Measurements from ENCODE around the gene RPN1. TPM values are rescaled to one million over a fixed set of nuclear protein-coding genes. Genes with fewer than 3 reads are reported as not detected.
A peak's percentile ranks its signal among the peaks of the same experiment; 100 is the strongest.

The RPN1 gene
- total and polyA plus RNA-seq, 4 donors = 132 to 407 (median 249) TPM

DNA sequence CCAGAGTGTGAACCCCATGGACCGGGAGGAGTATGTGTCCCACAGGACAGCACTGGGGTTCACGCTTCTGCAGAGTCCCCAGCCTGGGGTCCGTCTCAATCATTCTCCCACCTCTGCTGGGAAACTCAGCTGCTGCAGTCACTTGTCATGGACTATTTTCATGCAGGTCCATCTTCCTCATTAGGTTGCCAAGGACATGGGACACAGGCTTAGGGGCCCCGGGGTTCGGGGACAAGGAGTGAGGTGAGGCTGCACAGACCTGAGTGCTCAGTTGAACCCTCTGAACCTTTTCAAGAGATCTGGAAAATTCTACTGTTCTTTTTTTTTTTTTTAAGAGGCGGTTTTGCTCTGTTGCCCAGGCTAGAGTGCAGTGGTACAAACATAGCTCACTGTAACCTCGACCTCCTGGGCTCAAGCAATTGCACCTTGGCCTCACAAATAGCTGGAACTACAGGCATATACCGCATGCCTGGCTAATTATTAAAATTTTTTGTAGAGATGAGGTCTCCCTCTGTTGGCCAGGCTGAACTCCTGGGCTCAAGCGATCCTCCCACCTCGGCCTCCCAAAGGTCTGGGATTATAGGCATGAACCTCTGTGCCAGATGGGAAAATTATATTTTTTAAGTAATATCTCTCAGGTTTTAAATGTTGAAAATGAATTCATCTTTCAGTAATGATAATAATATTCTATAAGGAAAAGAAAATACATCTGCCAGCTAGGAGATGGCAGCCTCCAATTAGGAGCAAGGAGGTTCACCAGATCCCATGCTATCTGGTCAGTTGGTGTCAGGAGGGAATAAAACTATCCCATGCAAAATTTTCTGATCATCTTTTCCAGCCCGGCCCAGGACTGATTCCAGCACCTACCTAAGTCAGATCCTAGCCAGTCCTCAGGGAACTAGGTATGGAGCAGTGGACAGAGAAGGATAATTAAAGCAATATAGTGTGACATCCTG, 45.2 kb downstream of the RPN1 start:
- Histone ChIP-seq H3K4me3 (ENCODE audit: low read depth in 1 of 3, low read length in 3 of 3) (no peak overlapping the region), H3K4me1 (ENCODE audit: control insufficient read depth in 4 of 4, insufficient read depth in 4 of 4, low read length in 3 of 4) (peaks cover 6 to 30% (median 26%) of the 10 kb centered on the region in 4 donors), H3K36me3 (ENCODE audit: control insufficient read depth in 4 of 4, insufficient read depth in 3 of 4, low read depth in 1 of 4, low read length in 3 of 4) (no peaks in the 10 kb centered on the region), H3K27ac (ENCODE audit: low read depth in 1 of 2, low read length in 2 of 2) (peak overlapping the region; percentile 36 to 49), H3K9me3 (ENCODE audit: control insufficient read depth in 4 of 4, low read length in 3 of 4) (no peaks in the 10 kb centered on the region), H3K9ac (ENCODE audit: low read depth in 1 of 2, low read length in 2 of 2) (peak overlapping the region in 1 of 2 donors; percentile 49), H3K27me3 (ENCODE audit: control insufficient read depth in 4 of 4, insufficient read depth in 4 of 4, low read length in 3 of 4) (no peaks in the 10 kb centered on the region)
- peak; percentile 84 for TF ChIP-seq SP1 (IDR thresholded peaks at IDR 0.05)
- TF ChIP-seq GABPA (IDR thresholded peaks at IDR 0.05 in 1 of 2, conservative IDR thresholded peaks at IDR 0.05 in 1 of 2) = no peak
- TF ChIP-seq, protein P1, sequence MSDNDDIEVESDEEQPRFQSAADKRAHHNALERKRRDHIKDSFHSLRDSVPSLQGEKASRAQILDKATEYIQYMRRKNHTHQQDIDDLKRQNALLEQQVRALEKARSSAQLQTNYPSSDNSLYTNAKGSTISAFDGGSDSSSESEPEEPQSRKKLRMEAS (IDR thresholded peaks at IDR 0.05) = no peak
- TF ChIP-seq NR2F2 (IDR thresholded peaks at IDR 0.05) = no peak
- peak; percentile 72 to 83 for TF ChIP-seq RXRA (IDR thresholded peaks at IDR 0.05)
- no peak for TF ChIP-seq FOXA1 (IDR thresholded peaks at IDR 0.05)
- peak in 1 of 2 donors; percentile 16 for TF ChIP-seq EGR1 (IDR thresholded peaks at IDR 0.05; ENCODE audit: low read depth in 2 of 2)
- peak; percentile 54 for TF ChIP-seq REST (IDR thresholded peaks at IDR 0.05)
- TF ChIP-seq CTCF (IDR thresholded peaks at IDR 0.05; ENCODE audit: low read depth, low read length, missing input control) = peak; percentile 13
- TF ChIP-seq HNF4G (IDR thresholded peaks at IDR 0.05) = peak; percentile 77
- TF ChIP-seq RAD21 (IDR thresholded peaks at IDR 0.05) = peak; percentile 43 to 53
- peak; percentile 93 to 96 for TF ChIP-seq HNF4A (conservative IDR thresholded peaks at IDR 0.05)
- no peak for TF ChIP-seq ZBTB33 (IDR thresholded peaks at IDR 0.05)
- TF ChIP-seq JUND (IDR thresholded peaks at IDR 0.05) = peak in 1 of 2 donors; percentile 14
- no peak for TF ChIP-seq ATF3 (IDR thresholded peaks at IDR 0.05)
- peak; percentile 35 for TF ChIP-seq YY1 (IDR thresholded peaks at IDR 0.05)
- TF ChIP-seq FOXA2 (IDR thresholded peaks at IDR 0.05) = peak; percentile 6
- TF ChIP-seq TAF1 (conservative IDR thresholded peaks at IDR 0.05) = no peak
- WGBS = 52% methylated on average over 11 of the region's 11 CpGs
- no peak for DNase-seq (ENCODE audit: low spot score)
